HUES48 (cell line): ENCODE data around the gene FRMD4A.
"Not testable (repeated sequence)": the region's sequence is repeated elsewhere in the genome, so short reads cannot be mapped to it uniquely, and the experiment has no call there.

Source experiments
- H3K27ac ChIP-seq: one replicate; pipeline ENCODE4 v1.7.0; 2013; ENCODE audit warnings: low read depth, low read length, inconsistent platforms
- H3K27me3 ChIP-seq: 2 replicates; pipeline ENCODE4 v1.6.1; 2013; ENCODE audit warnings: mild to moderate bottlenecking, low read length; ENCODE audit not compliant: control insufficient read depth, insufficient read depth
- H3K36me3 ChIP-seq: 2 replicates; pipeline ENCODE4 v1.6.1; 2013; ENCODE audit warnings: low read length; ENCODE audit not compliant: control insufficient read depth, insufficient read depth
- H3K4me1 ChIP-seq: 2 replicates; pipeline ENCODE4 v1.6.1; 2013; ENCODE audit warnings: mild to moderate bottlenecking, low read length; ENCODE audit not compliant: control insufficient read depth, insufficient read depth
- H3K4me3 ChIP-seq: 2 replicates; pipeline ENCODE4 v1.5.1; 2013; ENCODE audit warnings: mild to moderate bottlenecking, low read depth, low read length
- H3K9ac ChIP-seq: 2 replicates; pipeline ENCODE4 v1.6.1; 2013; ENCODE audit warnings: mild to moderate bottlenecking, low read depth, low read length, moderate library complexity
- H3K9me3 ChIP-seq: 2 replicates; pipeline ENCODE4 v1.6.1; 2013; ENCODE audit warnings: low read length; ENCODE audit not compliant: control insufficient read depth, insufficient read depth

Gene FRMD4A

GRCh38 chr10:13961853-13962252, 368.9 kb downstream of the FRMD4A start:
- Histone ChIP-seq H3K9me3 (no peaks in the 10 kb centered on the region), H3K36me3 (no peaks in the 10 kb centered on the region), H3K4me3 (no peak overlapping the region), H3K4me1 (peaks cover 17% of the 10 kb centered on the region; the same call in 1 of the 2 replicates), H3K9ac (no peak overlapping the region), H3K27ac (no peak overlapping the region), H3K27me3 (no peaks in the 10 kb centered on the region)

GRCh38 chr10:13961097-13961496, 369.6 kb downstream of the FRMD4A start:
- Histone ChIP-seq H3K27ac (no peak overlapping the region), H3K4me1 (peaks cover 17% of the 10 kb centered on the region; the same call in 1 of the 2 replicates), H3K36me3 (no peaks in the 10 kb centered on the region), H3K27me3 (no peaks in the 10 kb centered on the region), H3K4me3 (no peak overlapping the region), H3K9me3 (no peaks in the 10 kb centered on the region), H3K9ac (no peak overlapping the region)

GRCh38 chr10:13960603-13961002, 370.1 kb downstream of the FRMD4A start:
- Histone ChIP-seq H3K27ac (no peak overlapping the region), H3K4me1 (peaks cover 17% of the 10 kb centered on the region; the same call in 1 of the 2 replicates), H3K27me3 (no peaks in the 10 kb centered on the region), H3K4me3 (no peak overlapping the region), H3K9me3 (no peaks in the 10 kb centered on the region), H3K9ac (no peak overlapping the region), H3K36me3 (no peaks in the 10 kb centered on the region)

- no peaks in the 10 kb centered on the region for H3K36me3 ChIP-seq
- H3K9ac ChIP-seq, result no peak overlapping the region
- H3K4me1 ChIP-seq, result peaks cover 17% of the 10 kb centered on the region; the same call in 1 of the 2 replicates
- no peak overlapping the region for H3K4me3 ChIP-seq
- no peaks in the 10 kb centered on the region for H3K9me3 ChIP-seq
- no peak overlapping the region for H3K27ac ChIP-seq
- no peaks in the 10 kb centered on the region for H3K27me3 ChIP-seq
These were observed 371.0 kb downstream of the FRMD4A start for GRCh38 chr10:13959443-13960359.

GRCh38 chr10:13957856-13958255, 372.9 kb downstream of the FRMD4A start:
- Histone ChIP-seq H3K4me3 (no peak overlapping the region), H3K9me3 (no peaks in the 10 kb centered on the region), H3K27me3 (no peaks in the 10 kb centered on the region), H3K36me3 (no peaks in the 10 kb centered on the region), H3K4me1 (peaks cover 16% of the 10 kb centered on the region; the same call in 1 of the 2 replicates), H3K9ac (no peak overlapping the region), H3K27ac (no peak overlapping the region)

- no peaks in the 10 kb centered on the region for H3K27me3 ChIP-seq
- no peak overlapping the region for H3K27ac ChIP-seq
- H3K9ac ChIP-seq, result no peak overlapping the region
These were observed 373.9 kb downstream of the FRMD4A start for GRCh38 chr10:13956826-13957225.

GRCh38 chr10:13955409-13956068, 375.2 kb downstream of the FRMD4A start:
- no peaks in the 10 kb centered on the region for H3K36me3 ChIP-seq
- H3K27me3 ChIP-seq, result no peaks in the 10 kb centered on the region
- H3K9me3 ChIP-seq, result no peaks in the 10 kb centered on the region
- no peak overlapping the region for H3K9ac ChIP-seq
- no peak overlapping the region for H3K4me3 ChIP-seq
- H3K27ac ChIP-seq, result no peak overlapping the region
- H3K4me1 ChIP-seq, result peaks cover 7% of the 10 kb centered on the region; the same call in 1 of the 2 replicates

More at GRCh38 chr10:13956826-13957225, 373.9 kb downstream of the FRMD4A start:
- H3K4me1 ChIP-seq, result peaks cover 10% of the 10 kb centered on the region; the same call in 1 of the 2 replicates
- no peak overlapping the region for H3K4me3 ChIP-seq
- H3K36me3 ChIP-seq, result no peaks in the 10 kb centered on the region
- no peaks in the 10 kb centered on the region for H3K9me3 ChIP-seq

- H3K9ac ChIP-seq, H3K36me3 ChIP-seq, H3K9me3 ChIP-seq, H3K4me3 ChIP-seq, H3K27me3 ChIP-seq, H3K4me1 ChIP-seq, H3K27ac ChIP-seq: not testable (repeated sequence)
These were observed 376.5 kb downstream of the FRMD4A start for GRCh38 chr10:13954195-13954594.

GRCh38 chr10:13953371-13953770, 377.4 kb downstream of the FRMD4A start:
- H3K9ac ChIP-seq, result no peak overlapping the region
- H3K4me3 ChIP-seq, result no peak overlapping the region
- no peaks in the 10 kb centered on the region for H3K36me3 ChIP-seq
- H3K27ac ChIP-seq, result no peak overlapping the region
- 0 out of 2 replicates have a peak, but pooled peaks cover 2% of the 10 kb centered on the region for H3K4me1 ChIP-seq
- no peaks in the 10 kb centered on the region for H3K27me3 ChIP-seq
- no peaks in the 10 kb centered on the region for H3K9me3 ChIP-seq

GRCh38 chr10:13950543-13950939, 380.2 kb downstream of the FRMD4A start:
- H3K9ac ChIP-seq, result no peak overlapping the region
- H3K27ac ChIP-seq, result no peak overlapping the region
- no peaks in the 10 kb centered on the region for H3K27me3 ChIP-seq
- H3K4me3 ChIP-seq, result no peak overlapping the region
- no peaks in the 10 kb centered on the region for H3K9me3 ChIP-seq
- no peaks in the 10 kb centered on the region for H3K36me3 ChIP-seq
- H3K4me1 ChIP-seq, result peaks cover 9% of the 10 kb centered on the region
